Keratinocyte (primary cell): ENCODE results near the gene CFAP43. TPM values are rescaled to one million over a fixed set of nuclear protein-coding genes. Genes with fewer than 3 reads are reported as not detected.

Source experiments
- DNase-seq: peaks from one replicate; pipeline ENCODE4 v3.0.0-alpha.2; 2011; ENCODE audit warnings: low read depth, missing footprints, low spot score
- FAIRE-seq: peaks from 2 replicates; lab custom pipeline; 2011; peaks lifted over from hg19 to GRCh38; lab: Jason Lieb, UNC
- H2AFZ ChIP-seq: 2 replicates; pipeline ENCODE4 v1.6.0; 2012; ENCODE audit warnings: low read length, control low read depth, inconsistent platforms; ENCODE audit not compliant: control insufficient read depth
- H3K27ac ChIP-seq: 2 replicates; pipeline ENCODE4 v1.5.1; 2011; ENCODE audit warnings: low read length; ENCODE audit not compliant: control insufficient read depth, insufficient read depth
- H3K27me3 ChIP-seq: 3 replicates; pipeline ENCODE4 v1.6.0; 2011; ENCODE audit warnings: low read length; ENCODE audit not compliant: control insufficient read depth, insufficient read depth; ENCODE audit errors: extremely low read depth
- H3K36me3 ChIP-seq, 2 experiments: 2 replicates in 1 of 2; 3 replicates in 1 of 2; pipeline ENCODE4 v1.5.1; 2011; ENCODE audit warnings: low read length in 2 of 2, mild to moderate bottlenecking in 1 of 2; ENCODE audit not compliant: control insufficient read depth in 2 of 2, insufficient read depth in 2 of 2; ENCODE audit errors: extremely low read depth in 1 of 2
- H3K4me1 ChIP-seq: 3 replicates; pipeline ENCODE4 v1.5.1; 2011; ENCODE audit warnings: low read length; ENCODE audit not compliant: control insufficient read depth, insufficient read depth; ENCODE audit errors: extremely low read depth
- H3K4me2 ChIP-seq: 3 replicates; pipeline ENCODE4 v1.6.0; 2011; ENCODE audit warnings: low read depth, low read length; ENCODE audit not compliant: control insufficient read depth, insufficient read depth; ENCODE audit errors: extremely low read depth
- H3K4me3 ChIP-seq, 3 experiments: fragments of 200-600 bp in 1 of 3; sonication (generic) in 1 of 3; 2 replicates in 2 of 3; 3 replicates in 1 of 3; pipeline ENCODE4 v1.5.1; 2011 to 2016; ENCODE audit warnings: low read length in 3 of 3, mild to moderate bottlenecking in 3 of 3, control low read depth in 2 of 3, inconsistent platforms in 1 of 3, low read depth in 1 of 3, mixed read lengths in 1 of 3, mixed run types in 1 of 3, moderate library complexity in 1 of 3; ENCODE audit not compliant: control insufficient read depth in 2 of 3, insufficient read depth in 2 of 3; ENCODE audit errors: extremely low read depth in 1 of 3
- H3K79me2 ChIP-seq: 2 replicates; pipeline ENCODE4 v1.6.0; 2012; ENCODE audit warnings: low read length; ENCODE audit not compliant: control insufficient read depth, insufficient read depth
- H3K9ac ChIP-seq: 3 replicates; pipeline ENCODE4 v1.6.0; 2011; ENCODE audit warnings: low read length; ENCODE audit not compliant: control insufficient read depth, insufficient read depth; ENCODE audit errors: extremely low read depth
- H3K9me1 ChIP-seq: 3 replicates; pipeline ENCODE4 v1.6.0; 2011; ENCODE audit warnings: low read length; ENCODE audit not compliant: control insufficient read depth, insufficient read depth; ENCODE audit errors: extremely low read depth
- H3K9me3 ChIP-seq: 2 replicates; pipeline ENCODE4 v1.5.1; 2012; ENCODE audit warnings: low read depth, low read length; ENCODE audit not compliant: control insufficient read depth
- H4K20me1 ChIP-seq: 3 replicates; pipeline ENCODE4 v1.6.0; 2011; ENCODE audit warnings: low read length; ENCODE audit not compliant: control insufficient read depth, insufficient read depth; ENCODE audit errors: extremely low read depth
- CTCF ChIP-seq, 3 experiments: IDR thresholded peaks in 1 of 3; conservative IDR thresholded peaks in 1 of 3; optimal IDR thresholded peaks in 1 of 3; 2 replicates in 2 of 3; 3 replicates in 1 of 3; pipeline versions ENCODE3 to v1.5.1; 2011; ENCODE audit warnings: low read length in 3 of 3, mild to moderate bottlenecking in 3 of 3, moderate library complexity in 2 of 3, control low read depth in 1 of 3, inconsistent platforms in 1 of 3; ENCODE audit not compliant: insufficient read depth in 2 of 3; ENCODE audit errors: extremely low read depth in 1 of 3
- EZH2 ChIP-seq: IDR thresholded peaks from one replicate; pipeline ENCODE4 v1.6.1; 2012; ENCODE audit warnings: inconsistent platforms, mild to moderate bottlenecking, low read length, moderate library complexity
- dilution Hi-C: fragments of 300-500 bp; cut with MboI; formaldehyde crosslinking; loops from one replicate; pipeline ENCODE4 v1.7.0; 2020; ENCODE audit warnings: low sequenced_read_pairs; ENCODE audit not compliant: extremely low pct_ligation_motif_present
- polyA plus RNA-seq, 5 experiments: library from polyadenylated mRNA; depleted of rRNA in 3 of 5; stranded (reverse) in 3 of 5; stranded (forward) in 1 of 5; unstranded in 1 of 5; fragments of >200 nt; gene quantifications; 1 replicate in 1 of 5; 2 replicates in 3 of 5; 3 replicates in 1 of 5; pipeline versions ENCODE4 v1.2.1 to v1.2.3, GENCODE V29; 2011 to 2012; ENCODE audit warnings: missing spikeins in 2 of 5, low read depth in 1 of 5, low replicate concordance in 1 of 5

Gene CFAP43
- polyA plus RNA-seq, 1 donor (not counting 4 experiments of a cell fraction or from before 2014, with no cell fraction given): 0.25 TPM

GRCh38 chr10:104201636-104202035 lies 30.5 kb downstream of the CFAP43 start:
- H3K27me3 ChIP-seq: no peaks in the 10 kb centered on the region
- FAIRE-seq (no peak), DNase-seq (no peak)
- H3K36me3 ChIP-seq: no peaks in the 10 kb centered on the region
- TF ChIP-seq EZH2 (no peak), CTCF (optimal IDR thresholded peaks at IDR 0.05 in 1 of 3, IDR thresholded peaks at IDR 0.05 in 1 of 3, conservative IDR thresholded peaks at IDR 0.05 in 1 of 3; ENCODE audit: extremely low read depth in 1 of 3, insufficient read depth in 2 of 3, low read length in 3 of 3) (no peak)
- no peak overlapping the region for H3K9ac ChIP-seq
- H2AFZ ChIP-seq: no peak overlapping the region
- H3K4me2 ChIP-seq: no peak overlapping the region
- H4K20me1 ChIP-seq: no peaks in the 10 kb centered on the region
- H3K9me1 ChIP-seq: no peaks in the 10 kb centered on the region
- no peaks in the 10 kb centered on the region for H3K79me2 ChIP-seq
- H3K27ac ChIP-seq: no peak overlapping the region
- H3K9me3 ChIP-seq: no peaks in the 10 kb centered on the region
- dilution Hi-C loops: no loop called here
- H3K4me3 ChIP-seq: no peak overlapping the region
- H3K4me1 ChIP-seq: peaks cover 7% of the 10 kb centered on the region

GRCh38 chr10:104199567-104199966 lies 32.6 kb downstream of the CFAP43 start:
- Histone ChIP-seq H3K79me2 (no peaks in the 10 kb centered on the region), H3K9me1 (no peaks in the 10 kb centered on the region), H3K27me3 (peaks cover 6% of the 10 kb centered on the region), H4K20me1 (no peaks in the 10 kb centered on the region), H3K27ac (no peak overlapping the region), H3K9ac (no peak overlapping the region), H2AFZ (no peak overlapping the region), H3K36me3 (no peaks in the 10 kb centered on the region), H3K4me3 (no peak overlapping the region), H3K9me3 (no peaks in the 10 kb centered on the region), H3K4me1 (peaks cover 7% of the 10 kb centered on the region), H3K4me2 (no peak overlapping the region)
- TF ChIP-seq EZH2: no peak
- no peak for TF ChIP-seq CTCF (optimal IDR thresholded peaks at IDR 0.05 in 1 of 3, IDR thresholded peaks at IDR 0.05 in 1 of 3, conservative IDR thresholded peaks at IDR 0.05 in 1 of 3; ENCODE audit: extremely low read depth in 1 of 3, insufficient read depth in 2 of 3, low read length in 3 of 3)
- FAIRE-seq (no peak), DNase-seq (no peak)
- dilution Hi-C loops: no loop called here
